ENCODE results near the gene TRAF7.

DNA sequence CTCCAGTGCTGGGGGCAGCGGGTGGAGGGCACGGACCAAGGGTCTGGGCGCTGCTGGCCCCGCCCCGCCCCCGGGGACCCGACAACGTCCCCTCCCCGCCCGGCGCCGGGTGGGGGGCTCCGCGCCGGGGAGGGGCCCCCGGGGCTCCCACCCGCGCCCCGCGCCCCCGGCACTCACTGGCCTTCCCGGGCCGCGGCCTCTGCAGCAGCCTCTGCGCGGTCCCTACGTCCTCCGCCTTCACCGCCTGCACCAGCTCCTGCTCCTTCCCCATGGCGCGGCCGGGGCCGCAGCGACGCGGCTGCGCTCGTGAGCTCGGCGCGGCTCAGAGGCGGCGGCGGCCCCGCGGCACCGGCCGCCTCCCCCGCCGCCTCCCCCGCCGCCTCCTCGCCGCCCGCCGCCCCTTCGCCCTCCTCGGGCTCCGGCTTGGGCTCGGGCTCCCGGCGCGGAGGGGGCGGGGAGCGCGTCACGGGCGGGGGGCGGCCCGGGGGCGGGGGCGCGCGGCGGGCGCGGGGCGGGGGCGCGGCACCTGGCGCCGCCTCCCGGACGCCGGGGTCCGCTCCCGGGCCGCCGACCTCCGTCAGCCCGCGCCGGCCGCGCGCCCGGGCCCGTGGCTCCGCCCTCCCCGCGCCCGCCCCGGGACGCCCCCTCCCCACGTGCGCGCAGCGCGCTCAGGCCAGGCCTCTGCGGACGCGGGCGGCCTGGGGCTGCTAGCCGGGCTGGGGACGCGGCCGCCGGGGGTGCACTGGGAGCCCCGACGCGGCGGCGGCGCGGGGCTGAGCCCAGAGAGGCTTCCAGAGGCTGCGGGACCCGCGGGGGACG is 40.8 kb downstream of the TRAF7 start, which contains the start of gene CASKIN1:
- TF ChIP-seq, protein P1, sequence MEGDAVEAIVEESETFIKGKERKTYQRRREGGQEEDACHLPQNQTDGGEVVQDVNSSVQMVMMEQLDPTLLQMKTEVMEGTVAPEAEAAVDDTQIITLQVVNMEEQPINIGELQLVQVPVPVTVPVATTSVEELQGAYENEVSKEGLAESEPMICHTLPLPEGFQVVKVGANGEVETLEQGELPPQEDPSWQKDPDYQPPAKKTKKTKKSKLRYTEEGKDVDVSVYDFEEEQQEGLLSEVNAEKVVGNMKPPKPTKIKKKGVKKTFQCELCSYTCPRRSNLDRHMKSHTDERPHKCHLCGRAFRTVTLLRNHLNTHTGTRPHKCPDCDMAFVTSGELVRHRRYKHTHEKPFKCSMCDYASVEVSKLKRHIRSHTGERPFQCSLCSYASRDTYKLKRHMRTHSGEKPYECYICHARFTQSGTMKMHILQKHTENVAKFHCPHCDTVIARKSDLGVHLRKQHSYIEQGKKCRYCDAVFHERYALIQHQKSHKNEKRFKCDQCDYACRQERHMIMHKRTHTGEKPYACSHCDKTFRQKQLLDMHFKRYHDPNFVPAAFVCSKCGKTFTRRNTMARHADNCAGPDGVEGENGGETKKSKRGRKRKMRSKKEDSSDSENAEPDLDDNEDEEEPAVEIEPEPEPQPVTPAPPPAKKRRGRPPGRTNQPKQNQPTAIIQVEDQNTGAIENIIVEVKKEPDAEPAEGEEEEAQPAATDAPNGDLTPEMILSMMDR (IDR thresholded peaks at IDR 0.05), result no peak
- no peak for TF ChIP-seq POLR2A (IDR thresholded peaks at IDR 0.05)

Data from ovary (tissue), 3 donors.